SU-DHL-6 (cell line): ENCODE data around the gene LTA.

ENCODE experiments used
- H2AFZ ChIP-seq: fragments of 200-600 bp; sonication (generic); 2 replicates; pipeline ENCODE4 v1.6.1; 2014; ENCODE audit warnings: low read depth, mild to moderate bottlenecking, moderate library complexity, mixed read lengths, antibody characterized with exemption, low read length; ENCODE audit not compliant: severe bottlenecking
- H3F3A ChIP-seq: fragments of 200-600 bp; shearing (Covaris generic); 2 replicates; pipeline ENCODE4 v1.6.0; 2016; ENCODE audit warnings: antibody characterized with exemption, mild to moderate bottlenecking; ENCODE audit not compliant: insufficient read depth
- H3K27ac ChIP-seq: fragments of 200-600 bp; sonication (generic); 2 replicates; pipeline ENCODE4 v1.5.1; 2016; ENCODE audit warnings: low read depth, mild to moderate bottlenecking, low read length, moderate library complexity, mixed read lengths
- H3K27me3 ChIP-seq: fragments of 200-600 bp; sonication (generic), shearing (Covaris generic); 2 replicates; pipeline ENCODE4 v1.6.0; 2014; ENCODE audit warnings: mild to moderate bottlenecking, low read length
- H3K36me3 ChIP-seq: fragments of 200-600 bp; sonication (generic); 2 replicates; pipeline ENCODE4 v1.6.1; 2014; ENCODE audit warnings: mild to moderate bottlenecking, low read length, mixed read lengths
- H3K4me2 ChIP-seq: fragments of 300-600, 200-600 bp; shearing (Covaris generic), sonication (generic); 2 replicates; pipeline ENCODE4 v1.6.0; 2014; ENCODE audit warnings: low read length, low read depth, mild to moderate bottlenecking; ENCODE audit not compliant: poor library complexity, severe bottlenecking
- H3K4me3 ChIP-seq: fragments of 200-600 bp; sonication (generic); 2 replicates; pipeline ENCODE4 v1.5.1; 2014; ENCODE audit warnings: antibody characterized with exemption, low read length, mild to moderate bottlenecking, mixed read lengths; ENCODE audit not compliant: insufficient read depth, poor library complexity, severe bottlenecking
- H3K79me2 ChIP-seq: fragments of 200-600 bp; sonication (generic); 2 replicates; pipeline ENCODE4 v1.6.1; 2014; ENCODE audit warnings: mild to moderate bottlenecking, low read length, moderate library complexity; ENCODE audit not compliant: insufficient read depth
- H3K9ac ChIP-seq: fragments of 200-600 bp; sonication (generic); 2 replicates; pipeline ENCODE4 v1.7.0; 2014; ENCODE audit warnings: mild to moderate bottlenecking, low read length
- H3K9me2 ChIP-seq: fragments of 200-600 bp; sonication (generic); replicated peaks from 2 replicates; pipeline ENCODE4 v1.6.1; 2014; ENCODE audit warnings: low read length; ENCODE audit not compliant: insufficient read depth
- H3K9me3 ChIP-seq: fragments of 200-600 bp; sonication (generic); 2 replicates; pipeline ENCODE4 v1.6.1; 2014; ENCODE audit warnings: low read length, mixed read lengths; ENCODE audit not compliant: insufficient read depth
- H4K20me1 ChIP-seq: fragments of 200-600 bp; sonication (generic); 2 replicates; pipeline ENCODE4 v1.6.1; 2014; ENCODE audit warnings: low read depth, mild to moderate bottlenecking, antibody characterized with exemption, low read length, moderate library complexity, mixed read lengths
- EZH2phosphoT487 ChIP-seq: fragments of 200-600 bp; sonication (generic), shearing (Covaris generic); conservative IDR thresholded peaks from 2 replicates; pipeline ENCODE4 v1.6.1; 2018; ENCODE audit warnings: mild to moderate bottlenecking, antibody characterized with exemption, low read length, moderate library complexity, mixed read lengths
- TF ChIP-seq, protein P1 (sequence below): fragments of 200-600 bp; sonication (generic); IDR thresholded peaks from one replicate; pipeline ENCODE4 v1.5.1; 2017; ENCODE audit warnings: antibody characterized with exemption, mild to moderate bottlenecking, low read length, moderate library complexity; ENCODE audit not compliant: insufficient read depth, poor library complexity, severe bottlenecking

The LTA gene

DNA sequence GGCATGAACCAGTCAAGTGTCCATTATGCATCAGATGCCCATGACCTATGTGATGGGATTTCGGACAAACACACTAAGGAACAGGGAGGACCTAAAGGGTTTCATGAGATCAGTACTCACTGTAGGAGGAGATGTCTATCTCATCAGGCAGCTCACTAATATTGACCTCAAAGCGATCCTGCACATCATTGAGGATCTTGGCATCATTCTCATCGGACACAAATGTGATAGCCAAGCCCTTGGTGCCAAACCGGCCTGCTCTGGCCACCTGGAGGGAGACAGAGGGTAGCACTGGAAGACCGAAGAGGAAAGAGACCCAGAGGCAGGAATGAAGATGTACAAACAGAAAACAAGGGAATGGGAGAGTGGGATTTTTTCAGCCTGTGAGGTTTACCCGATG, 41.4 kb upstream of the LTA start:
- no peaks in the 10 kb centered on the region for H3K9me2 ChIP-seq
- peaks cover 55% of the 10 kb centered on the region for H3F3A ChIP-seq
- peaks cover 17% of the 10 kb centered on the region for H3K79me2 ChIP-seq
- H3K27me3 ChIP-seq: no peaks in the 10 kb centered on the region
- peaks cover 47% of the 10 kb centered on the region for H3K36me3 ChIP-seq
- no peak overlapping the region for H2AFZ ChIP-seq
- peaks cover 42% of the 10 kb centered on the region for H4K20me1 ChIP-seq
- H3K4me3 ChIP-seq: no peak overlapping the region
- TF ChIP-seq, protein P1, sequence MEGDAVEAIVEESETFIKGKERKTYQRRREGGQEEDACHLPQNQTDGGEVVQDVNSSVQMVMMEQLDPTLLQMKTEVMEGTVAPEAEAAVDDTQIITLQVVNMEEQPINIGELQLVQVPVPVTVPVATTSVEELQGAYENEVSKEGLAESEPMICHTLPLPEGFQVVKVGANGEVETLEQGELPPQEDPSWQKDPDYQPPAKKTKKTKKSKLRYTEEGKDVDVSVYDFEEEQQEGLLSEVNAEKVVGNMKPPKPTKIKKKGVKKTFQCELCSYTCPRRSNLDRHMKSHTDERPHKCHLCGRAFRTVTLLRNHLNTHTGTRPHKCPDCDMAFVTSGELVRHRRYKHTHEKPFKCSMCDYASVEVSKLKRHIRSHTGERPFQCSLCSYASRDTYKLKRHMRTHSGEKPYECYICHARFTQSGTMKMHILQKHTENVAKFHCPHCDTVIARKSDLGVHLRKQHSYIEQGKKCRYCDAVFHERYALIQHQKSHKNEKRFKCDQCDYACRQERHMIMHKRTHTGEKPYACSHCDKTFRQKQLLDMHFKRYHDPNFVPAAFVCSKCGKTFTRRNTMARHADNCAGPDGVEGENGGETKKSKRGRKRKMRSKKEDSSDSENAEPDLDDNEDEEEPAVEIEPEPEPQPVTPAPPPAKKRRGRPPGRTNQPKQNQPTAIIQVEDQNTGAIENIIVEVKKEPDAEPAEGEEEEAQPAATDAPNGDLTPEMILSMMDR: no peak
- TF ChIP-seq EZH2phosphoT487: no peak
- no peak overlapping the region for H3K27ac ChIP-seq
- no peak overlapping the region for H3K9ac ChIP-seq
- no peak overlapping the region for H3K4me2 ChIP-seq
- no peaks in the 10 kb centered on the region for H3K9me3 ChIP-seq

DNA sequence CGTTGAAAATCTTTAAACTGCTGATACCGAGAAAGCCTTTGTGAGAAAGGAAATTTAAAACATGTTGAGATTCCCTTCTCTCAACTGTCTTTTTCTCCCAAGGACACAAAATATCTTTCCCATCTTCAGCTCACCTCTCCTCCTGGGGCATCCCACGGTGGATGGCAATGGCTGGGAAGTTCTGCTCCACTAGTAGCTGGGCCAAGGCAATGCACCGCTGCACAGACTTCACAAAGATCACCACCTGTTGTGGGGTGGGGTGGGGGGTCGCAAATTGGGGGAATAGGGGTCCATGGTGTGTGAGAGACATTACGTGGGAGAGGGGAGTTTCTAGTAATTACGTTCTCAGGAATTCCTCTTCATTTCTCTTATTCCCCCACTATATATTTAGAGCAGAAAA, 40.9 kb upstream of the LTA start:
- Histone ChIP-seq H3K27ac (no peak overlapping the region), H2AFZ (no peak overlapping the region), H3K4me2 (no peak overlapping the region), H3K79me2 (peaks cover 22% of the 10 kb centered on the region), H3K27me3 (no peaks in the 10 kb centered on the region), H3K9me2 (no peaks in the 10 kb centered on the region), H3K36me3 (peaks cover 52% of the 10 kb centered on the region), H3K9ac (no peak overlapping the region), H4K20me1 (peaks cover 47% of the 10 kb centered on the region), H3F3A (peaks cover 60% of the 10 kb centered on the region), H3K4me3 (no peak overlapping the region), H3K9me3 (no peaks in the 10 kb centered on the region)
- TF ChIP-seq, protein P1: no peak
- no peak for TF ChIP-seq EZH2phosphoT487

DNA sequence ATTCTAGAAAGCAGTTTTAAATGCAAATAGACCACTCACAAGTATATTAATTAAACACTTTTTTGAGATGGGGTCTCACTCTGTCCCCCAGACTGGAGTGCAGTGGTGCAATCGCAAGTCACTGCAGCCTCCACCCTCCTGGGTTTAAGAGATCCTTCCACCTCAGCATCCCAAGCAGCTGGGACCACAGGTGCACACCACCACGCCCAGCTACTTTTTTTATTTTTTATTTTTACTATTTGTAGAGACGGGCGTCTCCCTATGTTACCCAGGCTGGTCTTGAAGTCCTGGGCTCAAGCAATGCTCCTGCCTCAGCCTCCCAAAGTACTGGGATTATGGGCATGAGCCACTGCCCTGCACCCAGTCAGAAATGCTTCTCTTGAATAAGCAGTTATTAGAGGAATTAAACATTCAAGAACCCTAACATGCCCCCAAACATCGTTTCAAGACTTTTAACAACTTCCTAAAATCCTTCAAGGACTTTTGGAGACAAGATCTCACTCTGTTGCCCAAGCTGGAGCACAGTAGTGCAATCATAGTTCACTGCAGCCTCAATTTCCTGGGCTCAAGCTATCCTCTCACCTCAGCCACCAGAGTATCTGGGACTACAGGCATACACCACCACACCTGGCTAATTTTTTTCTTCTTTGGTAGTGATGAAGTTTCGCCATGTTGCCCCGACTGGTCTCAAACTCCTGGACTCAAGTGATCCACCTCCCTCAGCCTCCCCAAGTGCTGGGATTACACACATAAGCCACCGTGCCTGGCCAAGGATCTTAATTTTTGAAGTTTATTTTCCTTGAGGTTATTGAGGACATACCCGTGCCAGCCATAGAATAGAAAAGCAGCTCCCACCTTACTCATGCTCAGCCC, 40.1 kb upstream of the LTA start:
- peaks cover 31% of the 10 kb centered on the region for H3K79me2 ChIP-seq
- peaks cover 54% of the 10 kb centered on the region for H4K20me1 ChIP-seq
- H3K9me2 ChIP-seq: no peaks in the 10 kb centered on the region
- H3K36me3 ChIP-seq: peaks cover 59% of the 10 kb centered on the region
- no peak overlapping the region for H2AFZ ChIP-seq
- H3K4me3 ChIP-seq: no peak overlapping the region
- TF ChIP-seq, protein P1: no peak
- no peak for TF ChIP-seq EZH2phosphoT487
- H3K4me2 ChIP-seq: no peak overlapping the region
- H3K9ac ChIP-seq: no peak overlapping the region
- peaks cover 62% of the 10 kb centered on the region for H3F3A ChIP-seq
- H3K9me3 ChIP-seq: no peaks in the 10 kb centered on the region
- H3K27me3 ChIP-seq: no peaks in the 10 kb centered on the region
- no peak overlapping the region for H3K27ac ChIP-seq
